Prostate gland (tissue), 1 donor: ENCODE results near the gene MAGI2.

Experiments
- POLR2A ChIP-seq: fragments of 450-650 bp; IDR thresholded peaks from one replicate; pipeline ENCODE4 v1.6.1; 2016; ENCODE audit warnings: antibody characterized with exemption, mild to moderate bottlenecking
- POLR2AphosphoS5 ChIP-seq: sonication (generic); formaldehyde crosslinking; IDR thresholded peaks from one replicate; pipeline ENCODE4 v1.6.1; 2017; ENCODE audit warnings: antibody characterized with exemption

GRCh38 chr7:79293655-79294142 lies 159.8 kb downstream of the MAGI2 start:
- TF ChIP-seq POLR2AphosphoS5 (no peak), POLR2A (no peak)
